NCI-H2107 (cell line): Measurements from ENCODE around the gene FCMR.

Experiments used
- DNase-seq: peaks from one replicate; lab custom pipeline; 2025; lab: John Stamatoyannopoulos, UW

FCMR gene

GRCh38 chr1:206921772-206922265 is at the start of gene FCMR:
Gene FCMR, minus strand, starts transcription at chr1:206921941. Its CDS starts 87 bp downstream, at chr1:206921854.
- no peak for DNase-seq

- no peak for DNase-seq
Measured at GRCh38 chr1:206971029-206971655, 49.4 kb upstream of the FCMR start.

- no peak for DNase-seq
Measured at GRCh38 chr1:206970446-206970845, 48.7 kb upstream of the FCMR start, which contains the start of gene FCAMR. Gene FCAMR, minus strand, starts transcription at chr1:206970460. Its CDS starts 335 bp downstream, at chr1:206970125.

- no peak for DNase-seq
Measured at GRCh38 chr1:206969090-206969489, 47.3 kb upstream of the FCMR start.

DNA sequence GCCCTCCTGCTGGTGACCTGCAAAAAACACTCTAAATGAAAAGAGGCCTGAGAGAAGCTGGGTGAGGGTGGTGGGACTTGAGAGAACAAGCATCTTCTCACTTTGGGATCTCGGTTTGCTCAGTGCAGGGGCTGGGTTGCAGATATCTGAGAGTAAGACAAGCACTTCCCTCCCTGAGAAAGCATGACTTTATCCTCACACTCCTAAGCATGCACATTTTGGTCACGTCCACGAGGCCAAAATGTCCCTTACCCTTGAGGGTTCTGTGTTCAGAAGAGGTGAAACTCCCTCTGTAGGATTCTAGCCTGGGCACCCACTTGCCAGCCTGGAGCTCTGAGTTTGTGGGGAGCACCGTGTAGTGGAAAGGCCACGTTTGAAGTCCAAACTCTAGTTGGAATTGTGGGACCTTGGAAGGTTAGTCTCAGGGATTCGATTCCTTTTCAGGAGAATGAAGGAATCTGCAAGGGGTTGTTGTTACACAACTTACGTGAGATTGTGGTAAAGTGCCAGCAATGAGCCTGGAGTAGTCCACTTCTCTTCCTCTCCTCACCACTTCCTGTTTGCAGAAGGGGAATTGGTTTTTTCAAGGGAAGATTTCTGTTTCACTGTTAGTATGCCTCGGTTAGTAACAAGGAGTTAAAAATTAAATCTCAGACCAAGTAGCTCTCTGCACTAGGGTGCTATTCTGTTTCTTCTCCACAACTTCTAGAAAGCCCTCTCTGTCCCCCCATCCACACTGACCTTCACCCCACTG is 45.5 kb upstream of the FCMR start:
- no peak for DNase-seq

DNA sequence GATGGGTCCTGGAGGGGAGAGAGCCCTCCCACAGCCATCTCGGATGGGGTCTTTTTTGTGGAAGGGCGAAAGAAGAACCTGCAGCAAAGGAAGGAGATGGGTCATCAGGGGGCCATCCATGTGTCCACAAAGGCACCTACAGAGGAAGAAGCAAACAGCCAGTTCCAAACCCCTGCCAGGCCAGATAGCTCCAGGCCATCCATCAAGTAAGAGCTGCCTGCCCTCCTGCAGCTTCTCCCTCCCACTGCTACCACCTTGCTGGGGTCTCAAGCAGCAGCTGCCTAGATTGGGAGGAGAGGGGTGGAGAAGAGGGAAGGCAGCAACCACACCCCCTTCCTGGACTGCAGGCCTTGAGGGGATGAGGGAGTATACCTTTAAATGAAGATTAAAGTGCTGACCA is 44.0 kb upstream of the FCMR start:
- DNase-seq: no peak

DNA sequence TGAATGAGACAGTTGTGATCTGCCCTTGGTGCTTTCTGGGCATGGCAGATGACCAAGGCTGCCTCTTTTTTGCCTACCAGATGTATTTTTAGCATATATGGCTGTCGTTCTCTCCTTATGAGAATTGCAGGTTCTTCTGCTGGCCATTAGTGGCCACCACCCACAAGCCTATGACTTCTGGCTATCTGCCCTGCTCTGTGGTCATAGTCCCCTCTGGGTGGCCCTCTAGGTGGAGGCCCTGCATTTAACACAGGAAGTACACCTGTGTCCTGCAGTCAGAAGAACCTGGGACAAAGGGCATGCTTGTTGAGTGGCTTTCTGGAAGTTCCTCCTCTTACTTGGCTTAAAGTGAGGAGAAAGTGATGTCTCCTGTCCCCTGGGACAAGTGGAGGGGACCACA is 42.0 kb upstream of the FCMR start:
- no peak for DNase-seq

DNA sequence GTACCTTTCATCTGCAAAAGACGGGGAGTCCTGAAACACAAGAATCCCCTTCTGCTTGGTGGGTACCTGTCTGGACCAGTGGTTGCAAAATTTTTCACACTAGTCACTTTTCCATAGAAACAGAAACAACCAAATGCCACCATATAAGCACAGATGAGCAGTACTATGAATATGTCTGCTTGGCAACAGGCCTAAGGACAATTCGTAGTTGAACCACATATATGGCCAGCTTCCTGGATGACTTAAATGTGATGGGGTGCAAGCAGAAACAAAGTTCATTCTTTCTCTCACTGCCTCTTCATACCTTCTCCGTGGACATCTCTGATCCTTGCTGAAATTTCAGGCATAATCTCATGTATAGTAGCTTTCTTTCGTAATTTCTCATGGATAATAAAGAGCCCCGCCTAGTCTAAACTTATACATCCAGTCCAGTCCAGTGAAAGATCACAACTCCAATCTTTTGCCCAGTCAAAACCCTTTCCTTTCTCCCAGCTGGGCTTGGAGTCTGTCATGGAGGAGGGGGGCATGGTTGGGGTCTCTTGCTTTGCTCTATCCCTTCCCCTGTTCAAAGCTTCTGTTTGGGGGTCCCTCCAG is 41.5 kb upstream of the FCMR start:
- no peak for DNase-seq

DNA sequence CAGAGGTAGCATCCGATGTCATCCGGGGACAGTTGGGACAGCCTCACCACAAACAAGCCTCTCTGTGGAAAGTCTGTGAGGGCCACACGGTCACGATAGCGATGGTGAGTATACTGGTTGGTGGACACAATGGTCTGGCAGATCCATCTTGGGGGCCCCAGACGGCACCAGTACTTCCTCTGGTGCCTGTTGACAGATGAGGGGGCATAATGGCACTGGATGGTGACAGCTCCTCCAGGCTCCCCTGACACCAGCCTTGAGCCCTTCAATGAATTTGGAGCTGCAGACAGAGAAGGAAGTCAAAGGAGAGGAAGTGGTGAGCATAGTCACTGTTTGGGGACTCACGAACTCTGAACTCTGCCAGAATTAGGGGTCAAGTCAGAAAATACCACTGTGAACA is 40.5 kb upstream of the FCMR start:
- no peak for DNase-seq

- DNase-seq: no peak
Measured at GRCh38 chr1:206961668-206962067, 39.9 kb upstream of the FCMR start.

GRCh38 chr1:206960676-206961386 is 39.1 kb upstream of the FCMR start:
- DNase-seq: no peak

- DNase-seq: no peak
Measured at GRCh38 chr1:206958144-206958543, 36.4 kb upstream of the FCMR start.

- no peak for DNase-seq
Measured at GRCh38 chr1:206957639-206958038, 35.9 kb upstream of the FCMR start.

DNA sequence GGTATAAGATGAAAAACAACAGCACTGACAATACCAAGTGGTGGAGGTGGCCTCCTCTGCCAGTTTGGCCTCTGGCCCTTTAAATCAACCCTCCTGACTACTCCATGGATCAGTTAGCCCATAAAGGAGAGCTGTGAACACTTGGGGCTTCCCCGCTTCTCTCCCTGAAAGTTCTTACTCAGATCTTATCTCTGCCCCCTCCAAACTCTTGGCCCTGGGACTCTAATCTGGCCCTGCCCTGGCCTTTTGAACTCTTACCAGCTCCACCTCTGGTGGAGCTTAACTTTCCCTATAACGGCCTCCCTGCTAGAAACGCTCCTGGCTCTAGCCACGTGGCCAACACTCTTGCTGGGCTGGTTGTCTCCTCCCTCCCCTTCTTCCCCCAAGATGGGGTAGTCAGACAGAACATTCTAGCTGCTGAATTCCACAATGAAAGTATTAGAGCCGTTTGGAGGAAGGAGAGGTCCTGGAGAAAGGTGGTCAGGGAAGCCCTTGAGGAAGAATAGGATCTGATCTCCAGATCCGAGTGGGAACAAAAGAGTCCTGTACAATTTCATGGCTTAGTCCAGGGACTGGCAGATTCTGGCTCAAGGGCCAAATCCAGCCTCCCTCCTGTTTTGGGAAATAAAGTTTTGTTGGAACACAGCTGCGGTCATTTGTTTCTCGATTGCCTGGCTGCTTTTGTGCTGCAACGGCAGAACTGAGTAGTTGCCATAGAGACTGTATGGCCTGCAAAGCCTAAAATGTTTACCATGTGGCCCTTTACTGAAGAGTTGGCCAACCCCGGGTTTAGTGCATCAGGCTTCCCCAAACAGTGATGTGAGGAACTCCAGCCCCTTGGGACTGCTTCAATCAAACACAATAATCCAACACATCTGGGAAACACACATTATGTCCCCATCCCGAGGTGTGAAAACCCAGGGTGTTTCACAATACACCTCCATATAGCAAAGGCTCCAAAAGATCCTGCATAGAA is 34.0 kb upstream of the FCMR start:
- DNase-seq: no peak

GRCh38 chr1:206954459-206955342 is 33.0 kb upstream of the FCMR start:
- DNase-seq: no peak

- no peak for DNase-seq
Measured at GRCh38 chr1:206953626-206954025, 31.9 kb upstream of the FCMR start.

GRCh38 chr1:206953126-206953525 is 31.4 kb upstream of the FCMR start:
- no peak for DNase-seq

- DNase-seq: no peak
Measured at GRCh38 chr1:206952171-206952570, 30.4 kb upstream of the FCMR start.

GRCh38 chr1:206951318-206952100 is 29.8 kb upstream of the FCMR start:
- no peak for DNase-seq
